K562 (cell line): ENCODE measurements around the gene PRKRIP1. TPM values are rescaled to one million over a fixed set of nuclear protein-coding genes. Genes with fewer than 3 reads are reported as not detected.

Experiments
- C11orf30 ChIP-seq: fragments of 450-650 bp; IDR thresholded peaks from 2 replicates; pipeline ENCODE4 v1.6.1; 2016; ENCODE audit warnings: low read depth, mild to moderate bottlenecking
- ELF4 ChIP-seq: fragments of 450-650 bp; formaldehyde crosslinking; IDR thresholded peaks from 2 replicates; pipeline ENCODE4 v1.4.0; 2022; ENCODE audit warnings: missing genetic modification characterization
- MXI1 ChIP-seq: IDR thresholded peaks from 2 replicates; pipeline ENCODE4 v1.6.1; 2011; ENCODE audit warnings: low read depth, mild to moderate bottlenecking, improper control_type of control experiment, low read length
- MYNN ChIP-seq, 2 experiments: sonication (generic); formaldehyde crosslinking in 1 of 2; IDR thresholded peaks; 2 replicates each; pipeline versions ENCODE4 v1.5.0 to v1.6.1; 2016 to 2020; ENCODE audit warnings: antibody characterized with exemption in 1 of 2, missing genetic modification reagents in 1 of 2
- POLR3G ChIP-seq: IDR thresholded peaks from 2 replicates; pipeline ENCODE4 v1.6.1; 2011; ENCODE audit not compliant: insufficient read length, insufficient replicate concordance; ENCODE audit errors: extremely low read depth
- TARDBP ChIP-seq: fragments of 450-650 bp; IDR thresholded peaks from 2 replicates; pipeline ENCODE4 v1.6.1; 2016
- TCF7L2 ChIP-seq: fragments of 150-350 bp; IDR thresholded peaks from 2 replicates; pipeline ENCODE4 v1.6.1; 2016; ENCODE audit warnings: low read depth, mild to moderate bottlenecking, low read length, moderate library complexity
- TEAD1 ChIP-seq, 2 experiments: fragments of 450-650 bp in 1 of 2; sonication (generic) in 1 of 2; formaldehyde crosslinking; IDR thresholded peaks; 2 replicates each; pipeline versions ENCODE4 v1.4.0 to v1.8.0; 2020 to 2022; ENCODE audit warnings: mild to moderate bottlenecking in 2 of 2, missing genetic modification reagents in 1 of 2
- TFAP4 ChIP-seq: sonication (generic); formaldehyde crosslinking; IDR thresholded peaks from 2 replicates; pipeline ENCODE4 v1.8.0; 2022; ENCODE audit warnings: missing genetic modification reagents, mild to moderate bottlenecking, moderate library complexity, borderline replicate concordance
- THAP7 ChIP-seq: fragments of 250-450 bp; sonication (Bioruptor Pico); IDR thresholded peaks from 2 replicates; pipeline ENCODE4 v1.5.0; 2021
- ZNF146 ChIP-seq: IDR thresholded peaks from one replicate; pipeline ENCODE4 v1.6.1; 2018; ENCODE audit warnings: missing compliant biosample characterization; ENCODE audit not compliant: unreplicated experiment
- ZNF3 ChIP-seq: fragments of 250-450 bp; sonication (Bioruptor Pico); IDR thresholded peaks from 2 replicates; pipeline ENCODE4 v1.5.0; 2021; ENCODE audit warnings: mild to moderate bottlenecking, moderate library complexity
- ZNF445 ChIP-seq: fragments of 250-450 bp; sonication (Bioruptor Pico); IDR thresholded peaks from 2 replicates; pipeline ENCODE4 v1.4.0; 2020; ENCODE audit warnings: low read depth, mild to moderate bottlenecking, moderate library complexity
- ZNF785 ChIP-seq: fragments of 250-450 bp; sonication (Bioruptor Pico); IDR thresholded peaks from 2 replicates; pipeline ENCODE4 v1.4.0; 2020; ENCODE audit warnings: mild to moderate bottlenecking
- polyA plus RNA-seq, 8 experiments: library from polyadenylated mRNA; depleted of rRNA in 4 of 8; stranded (reverse) in 5 of 8; unstranded in 3 of 8; fragments of >200 nt; fragmentation: Nextera tagmentation in 2 of 8; fragmentation: Illumina TruSeq in 1 of 8; extraction: Ambion mirVana in 2 of 8; extraction: Trizol in 1 of 8; gene quantifications; 2 replicates each; pipeline versions ENCODE4 v1.2.1 to v1.2.3, GENCODE V29; 2011 to 2014; ENCODE audit warnings: inconsistent platforms in 1 of 8, missing spikeins in 1 of 8
- total RNA-seq, 7 experiments: library from RNA; depleted of rRNA in 6 of 7; stranded (reverse); fragments of >200 nt in 6 of 7; fragmentation: Illumina TruSeq in 2 of 7; extraction: Trizol in 2 of 7; gene quantifications; 2 replicates each; pipeline versions ENCODE4 v1.2.1 to v1.2.3, GENCODE V29; 2011 to 2021; ENCODE audit warnings: low replicate concordance in 1 of 7
- TF ChIP-seq, protein P1 (sequence below): fragments of 450-650 bp; IDR thresholded peaks from 2 replicates; pipeline ENCODE4 v1.6.1; 2016; ENCODE audit warnings: mild to moderate bottlenecking, moderate library complexity

PRKRIP1 gene
- total and polyA plus RNA-seq, 9 of the 15 experiments (the other 6 are each of a cell fraction or from before 2014, with no cell fraction given) = 14.9 to 52.1 (median 19.8) TPM

DNA sequence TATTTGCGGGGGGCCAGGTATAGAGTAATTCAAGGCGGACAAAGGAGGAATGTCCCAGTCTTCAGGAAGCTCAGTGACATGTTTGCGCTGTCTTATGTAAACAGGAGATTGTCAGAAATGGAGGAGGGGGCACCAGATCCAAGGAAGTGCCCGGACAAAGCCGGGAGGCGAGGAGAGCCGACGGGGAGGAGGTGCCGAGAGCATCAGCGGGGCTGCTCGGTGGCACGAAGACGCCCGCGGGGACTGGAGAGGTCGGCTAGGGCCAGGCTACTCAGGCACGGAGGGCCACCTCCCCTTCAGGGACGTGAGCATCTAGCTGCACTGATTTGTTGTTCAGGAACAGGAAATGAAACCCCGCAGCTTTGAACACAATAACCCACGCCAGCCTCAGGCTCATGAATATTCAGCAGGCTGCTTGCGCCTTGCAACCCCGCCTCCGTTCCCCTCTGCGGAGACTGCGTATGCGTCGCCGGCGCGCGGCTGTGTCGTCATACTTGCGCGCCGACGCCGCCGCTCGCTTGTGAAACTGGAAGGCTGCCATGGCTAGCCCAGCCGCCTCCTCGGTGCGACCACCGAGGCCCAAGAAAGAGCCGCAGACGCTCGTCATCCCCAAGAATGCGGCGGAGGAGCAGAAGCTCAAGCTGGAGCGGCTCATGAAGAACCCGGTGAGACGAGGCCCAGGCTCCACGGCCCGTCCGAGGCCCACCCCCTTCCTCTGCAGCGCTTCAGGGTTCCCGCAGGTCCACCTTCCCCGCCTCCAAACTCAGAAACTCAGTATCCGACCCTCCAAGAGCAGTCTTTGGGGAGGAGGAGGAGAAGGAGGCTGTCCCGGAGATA is at the start of gene PRKRIP1 (continued):
- TF ChIP-seq, protein P1, sequence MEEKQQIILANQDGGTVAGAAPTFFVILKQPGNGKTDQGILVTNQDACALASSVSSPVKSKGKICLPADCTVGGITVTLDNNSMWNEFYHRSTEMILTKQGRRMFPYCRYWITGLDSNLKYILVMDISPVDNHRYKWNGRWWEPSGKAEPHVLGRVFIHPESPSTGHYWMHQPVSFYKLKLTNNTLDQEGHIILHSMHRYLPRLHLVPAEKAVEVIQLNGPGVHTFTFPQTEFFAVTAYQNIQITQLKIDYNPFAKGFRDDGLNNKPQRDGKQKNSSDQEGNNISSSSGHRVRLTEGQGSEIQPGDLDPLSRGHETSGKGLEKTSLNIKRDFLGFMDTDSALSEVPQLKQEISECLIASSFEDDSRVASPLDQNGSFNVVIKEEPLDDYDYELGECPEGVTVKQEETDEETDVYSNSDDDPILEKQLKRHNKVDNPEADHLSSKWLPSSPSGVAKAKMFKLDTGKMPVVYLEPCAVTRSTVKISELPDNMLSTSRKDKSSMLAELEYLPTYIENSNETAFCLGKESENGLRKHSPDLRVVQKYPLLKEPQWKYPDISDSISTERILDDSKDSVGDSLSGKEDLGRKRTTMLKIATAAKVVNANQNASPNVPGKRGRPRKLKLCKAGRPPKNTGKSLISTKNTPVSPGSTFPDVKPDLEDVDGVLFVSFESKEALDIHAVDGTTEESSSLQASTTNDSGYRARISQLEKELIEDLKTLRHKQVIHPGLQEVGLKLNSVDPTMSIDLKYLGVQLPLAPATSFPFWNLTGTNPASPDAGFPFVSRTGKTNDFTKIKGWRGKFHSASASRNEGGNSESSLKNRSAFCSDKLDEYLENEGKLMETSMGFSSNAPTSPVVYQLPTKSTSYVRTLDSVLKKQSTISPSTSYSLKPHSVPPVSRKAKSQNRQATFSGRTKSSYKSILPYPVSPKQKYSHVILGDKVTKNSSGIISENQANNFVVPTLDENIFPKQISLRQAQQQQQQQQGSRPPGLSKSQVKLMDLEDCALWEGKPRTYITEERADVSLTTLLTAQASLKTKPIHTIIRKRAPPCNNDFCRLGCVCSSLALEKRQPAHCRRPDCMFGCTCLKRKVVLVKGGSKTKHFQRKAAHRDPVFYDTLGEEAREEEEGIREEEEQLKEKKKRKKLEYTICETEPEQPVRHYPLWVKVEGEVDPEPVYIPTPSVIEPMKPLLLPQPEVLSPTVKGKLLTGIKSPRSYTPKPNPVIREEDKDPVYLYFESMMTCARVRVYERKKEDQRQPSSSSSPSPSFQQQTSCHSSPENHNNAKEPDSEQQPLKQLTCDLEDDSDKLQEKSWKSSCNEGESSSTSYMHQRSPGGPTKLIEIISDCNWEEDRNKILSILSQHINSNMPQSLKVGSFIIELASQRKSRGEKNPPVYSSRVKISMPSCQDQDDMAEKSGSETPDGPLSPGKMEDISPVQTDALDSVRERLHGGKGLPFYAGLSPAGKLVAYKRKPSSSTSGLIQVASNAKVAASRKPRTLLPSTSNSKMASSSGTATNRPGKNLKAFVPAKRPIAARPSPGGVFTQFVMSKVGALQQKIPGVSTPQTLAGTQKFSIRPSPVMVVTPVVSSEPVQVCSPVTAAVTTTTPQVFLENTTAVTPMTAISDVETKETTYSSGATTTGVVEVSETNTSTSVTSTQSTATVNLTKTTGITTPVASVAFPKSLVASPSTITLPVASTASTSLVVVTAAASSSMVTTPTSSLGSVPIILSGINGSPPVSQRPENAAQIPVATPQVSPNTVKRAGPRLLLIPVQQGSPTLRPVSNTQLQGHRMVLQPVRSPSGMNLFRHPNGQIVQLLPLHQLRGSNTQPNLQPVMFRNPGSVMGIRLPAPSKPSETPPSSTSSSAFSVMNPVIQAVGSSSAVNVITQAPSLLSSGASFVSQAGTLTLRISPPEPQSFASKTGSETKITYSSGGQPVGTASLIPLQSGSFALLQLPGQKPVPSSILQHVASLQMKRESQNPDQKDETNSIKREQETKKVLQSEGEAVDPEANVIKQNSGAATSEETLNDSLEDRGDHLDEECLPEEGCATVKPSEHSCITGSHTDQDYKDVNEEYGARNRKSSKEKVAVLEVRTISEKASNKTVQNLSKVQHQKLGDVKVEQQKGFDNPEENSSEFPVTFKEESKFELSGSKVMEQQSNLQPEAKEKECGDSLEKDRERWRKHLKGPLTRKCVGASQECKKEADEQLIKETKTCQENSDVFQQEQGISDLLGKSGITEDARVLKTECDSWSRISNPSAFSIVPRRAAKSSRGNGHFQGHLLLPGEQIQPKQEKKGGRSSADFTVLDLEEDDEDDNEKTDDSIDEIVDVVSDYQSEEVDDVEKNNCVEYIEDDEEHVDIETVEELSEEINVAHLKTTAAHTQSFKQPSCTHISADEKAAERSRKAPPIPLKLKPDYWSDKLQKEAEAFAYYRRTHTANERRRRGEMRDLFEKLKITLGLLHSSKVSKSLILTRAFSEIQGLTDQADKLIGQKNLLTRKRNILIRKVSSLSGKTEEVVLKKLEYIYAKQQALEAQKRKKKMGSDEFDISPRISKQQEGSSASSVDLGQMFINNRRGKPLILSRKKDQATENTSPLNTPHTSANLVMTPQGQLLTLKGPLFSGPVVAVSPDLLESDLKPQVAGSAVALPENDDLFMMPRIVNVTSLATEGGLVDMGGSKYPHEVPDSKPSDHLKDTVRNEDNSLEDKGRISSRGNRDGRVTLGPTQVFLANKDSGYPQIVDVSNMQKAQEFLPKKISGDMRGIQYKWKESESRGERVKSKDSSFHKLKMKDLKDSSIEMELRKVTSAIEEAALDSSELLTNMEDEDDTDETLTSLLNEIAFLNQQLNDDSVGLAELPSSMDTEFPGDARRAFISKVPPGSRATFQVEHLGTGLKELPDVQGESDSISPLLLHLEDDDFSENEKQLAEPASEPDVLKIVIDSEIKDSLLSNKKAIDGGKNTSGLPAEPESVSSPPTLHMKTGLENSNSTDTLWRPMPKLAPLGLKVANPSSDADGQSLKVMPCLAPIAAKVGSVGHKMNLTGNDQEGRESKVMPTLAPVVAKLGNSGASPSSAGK = no peak
- TF ChIP-seq MYNN (IDR thresholded peaks at IDR 0.05) (peak; percentile 61; the same call in 1 of the 2 replicates), MYNN (CRISPR knock-in tag; IDR thresholded peaks at IDR 0.05) (no peak), MXI1 (peak; percentile 81), THAP7 (CRISPR knock-in tag) (peak; percentile 74; the same call in 1 of the 2 replicates), POLR3G (no peak), TEAD1 (CRISPR knock-in tag; IDR thresholded peaks at IDR 0.05) (peak in 1 of 2 experiments; percentile 36; a peak in 1 of 4 replicates), ZNF3 (no peak; the same call in 1 of the 2 replicates), ZNF146 (CRISPR knock-in tag) (no peak), TFAP4 (CRISPR knock-in tag) (peak; percentile 73), ZNF785 (CRISPR knock-in tag) (no peak), TCF7L2 (peak; percentile 23; the same call in 1 of the 2 replicates), ELF4 (CRISPR knock-in tag) (no peak), C11orf30 (peak; percentile 81), TARDBP (no peak), ZNF445 (no peak)
